ENCODE data around the gene CYP8B1. TPM values are rescaled to one million over a fixed set of nuclear protein-coding genes. Genes with fewer than 3 reads are reported as not detected.

CYP8B1 gene
- total and polyA plus RNA-seq, 2 of the 13 experiments (the other 11 are each of a cell fraction or from before 2014, with no cell fraction given), result 0.58 to 2.0 TPM

GRCh38 chr3:42901073-42901415 lies 25.4 kb upstream of the CYP8B1 start:
- Histone ChIP-seq H3K27me3 (ENCODE audit: control insufficient read depth in 1 of 2, insufficient read depth in 2 of 2, low read length in 2 of 2) (peaks cover 0 to 13% of the 10 kb centered on the region in 2 experiments; a peak in 3 of 5 replicates), H3K4me3 (replicated peaks in 1 of 3; ENCODE audit: insufficient read depth in 1 of 3, low read depth in 2 of 3, low read length in 3 of 3) (no peak overlapping the region), H3K9me3 (ENCODE audit: low read length) (no peaks in the 10 kb centered on the region), H3K9ac (ENCODE audit: insufficient read depth, low read depth, low read length) (no peak overlapping the region), H3K27ac (ENCODE audit: extremely low read length, insufficient read depth, low read length) (no peak overlapping the region), H4K20me1 (ENCODE audit: insufficient read depth, low read length) (no peaks in the 10 kb centered on the region), H2AFZ (ENCODE audit: low read length) (no peak overlapping the region), H3K4me2 (ENCODE audit: low read depth, low read length) (no peak overlapping the region), H3K79me2 (ENCODE audit: insufficient read depth, low read length) (no peaks in the 10 kb centered on the region), H3K36me3 (replicated peaks in 1 of 2; ENCODE audit: control insufficient read depth in 1 of 2, insufficient read depth in 2 of 2, low read length in 2 of 2) (no peaks in the 10 kb centered on the region), H3K4me1 (ENCODE audit: insufficient read depth, low read length) (peaks cover 13% of the 10 kb centered on the region)
- ChIA-PET CTCF (ENCODE audit: low intra/inter-chr PET ratio, low total read pairs) (no interaction called here), POLR2A (no interaction called here)
- FAIRE-seq (no peak), DNase-seq (ENCODE audit: low spot score) (no peak), ATAC-seq (no peak)
- BruUV-seq (replicated peaks), result no TSS peak
- intact Hi-C loops (cut with micrococcal nuclease; ENCODE audit: unreplicated experiment), result no loop called here
- WGBS (ENCODE audit: low lambda C conversion rate), result 52% methylated on average over 2 of the region's 3 CpGs
- in situ Hi-C loops (cut with HindIII; ENCODE audit: extremely low pct_ligation_motif_present, low pct_unique_long_range_greater_than_20kb), result no loop called here
- TF ChIP-seq ZBTB7A (CRISPR knock-in tag; IDR thresholded peaks at IDR 0.05) (no peak), CENPBD1 (CRISPR knock-in tag; IDR thresholded peaks at IDR 0.05; ENCODE audit: borderline replicate concordance, low read depth) (no peak), RXRA (CRISPR knock-in tag; IDR thresholded peaks at IDR 0.05) (no peak), ZNF354B (CRISPR knock-in tag; IDR thresholded peaks at IDR 0.05) (no peak), ZNF343 (CRISPR knock-in tag; IDR thresholded peaks at IDR 0.05) (no peak), ZNF878 (CRISPR knock-in tag; IDR thresholded peaks at IDR 0.05) (no peak), ZNF616 (CRISPR knock-in tag; IDR thresholded peaks at IDR 0.05; ENCODE audit: low read depth) (no peak), HNF1A (IDR thresholded peaks at IDR 0.05; ENCODE audit: low read depth) (no peak), HNF1A (CRISPR knock-in tag; IDR thresholded peaks at IDR 0.05; ENCODE audit: borderline replicate concordance) (no peak), NCOR1 (IDR thresholded peaks at IDR 0.05; ENCODE audit: borderline replicate concordance, low read length) (no peak), TARDBP (CRISPR knock-in tag; IDR thresholded peaks at IDR 0.05) (no peak), TRAFD1 (CRISPR knock-in tag; IDR thresholded peaks at IDR 0.05; ENCODE audit: borderline replicate concordance) (no peak)

Data from HepG2 (cell line).